Lower leg skin (tissue), 3 donors: ENCODE data around the gene SH3TC2.

Experiments
- POLR2A ChIP-seq, 2 donors: fragments of 450-650 bp; IDR thresholded peaks; one replicate each; pipeline ENCODE4 v1.6.1; 2016 to 2017; ENCODE audit warnings: antibody characterized with exemption in 2 of 2, mild to moderate bottlenecking in 1 of 2, moderate library complexity in 1 of 2
- TF ChIP-seq, protein P1 (sequence below), 3 donors: fragments of 450-650 bp; IDR thresholded peaks; one replicate each; pipeline ENCODE4 v1.5.1; 2016; ENCODE audit warnings: antibody characterized with exemption in 3 of 3, mild to moderate bottlenecking in 3 of 3, moderate library complexity in 2 of 3

DNA sequence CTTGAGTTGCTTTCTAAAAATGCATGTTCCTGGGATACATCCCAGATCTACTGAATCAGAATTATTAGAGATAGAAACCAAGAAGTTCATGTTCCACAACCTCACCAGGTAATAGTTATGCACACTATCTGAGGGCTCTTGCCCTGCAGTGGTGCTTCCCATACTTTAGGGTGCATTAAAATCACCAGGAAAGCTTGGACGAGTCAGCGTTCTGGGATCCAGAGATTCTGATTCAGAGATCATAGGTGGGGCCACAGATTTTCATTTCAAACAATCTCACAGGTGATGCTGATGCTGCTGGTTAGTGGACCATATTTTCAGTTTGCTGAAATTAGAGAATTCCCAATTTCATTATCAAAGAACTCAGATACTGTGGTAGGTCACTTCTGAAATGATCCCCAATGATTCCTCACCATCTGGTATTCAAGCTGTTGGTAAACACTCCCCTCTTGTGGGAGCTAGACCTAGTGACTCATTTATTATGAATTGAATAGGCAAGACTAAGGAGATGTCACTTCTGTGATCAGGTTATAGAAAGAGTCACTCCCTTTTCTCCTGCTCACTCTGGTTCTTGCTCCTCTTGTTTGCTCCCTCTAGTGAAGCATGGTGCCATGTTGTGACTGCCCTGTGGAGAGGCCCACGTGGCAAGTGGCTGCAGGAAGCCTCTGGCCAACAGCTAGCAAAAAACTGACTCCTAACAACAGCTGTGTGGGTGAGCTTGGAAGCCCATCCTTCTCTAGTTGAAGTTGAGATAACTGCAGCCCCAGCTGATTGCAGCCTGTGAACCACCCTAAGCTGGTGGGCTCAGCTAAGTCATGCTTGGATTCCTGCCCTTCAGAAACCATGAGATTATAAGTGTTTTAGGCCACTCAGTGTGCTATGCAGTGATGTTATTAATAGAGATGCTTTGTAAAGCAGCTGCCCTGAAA is 59.8 kb downstream of the SH3TC2 start:
- TF ChIP-seq, protein P1, sequence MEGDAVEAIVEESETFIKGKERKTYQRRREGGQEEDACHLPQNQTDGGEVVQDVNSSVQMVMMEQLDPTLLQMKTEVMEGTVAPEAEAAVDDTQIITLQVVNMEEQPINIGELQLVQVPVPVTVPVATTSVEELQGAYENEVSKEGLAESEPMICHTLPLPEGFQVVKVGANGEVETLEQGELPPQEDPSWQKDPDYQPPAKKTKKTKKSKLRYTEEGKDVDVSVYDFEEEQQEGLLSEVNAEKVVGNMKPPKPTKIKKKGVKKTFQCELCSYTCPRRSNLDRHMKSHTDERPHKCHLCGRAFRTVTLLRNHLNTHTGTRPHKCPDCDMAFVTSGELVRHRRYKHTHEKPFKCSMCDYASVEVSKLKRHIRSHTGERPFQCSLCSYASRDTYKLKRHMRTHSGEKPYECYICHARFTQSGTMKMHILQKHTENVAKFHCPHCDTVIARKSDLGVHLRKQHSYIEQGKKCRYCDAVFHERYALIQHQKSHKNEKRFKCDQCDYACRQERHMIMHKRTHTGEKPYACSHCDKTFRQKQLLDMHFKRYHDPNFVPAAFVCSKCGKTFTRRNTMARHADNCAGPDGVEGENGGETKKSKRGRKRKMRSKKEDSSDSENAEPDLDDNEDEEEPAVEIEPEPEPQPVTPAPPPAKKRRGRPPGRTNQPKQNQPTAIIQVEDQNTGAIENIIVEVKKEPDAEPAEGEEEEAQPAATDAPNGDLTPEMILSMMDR (IDR thresholded peaks at IDR 0.05), result no peak
- no peak for TF ChIP-seq POLR2A (IDR thresholded peaks at IDR 0.05)
